ENCODE results near the gene ELFN2.

Gene ELFN2

GRCh38 chr22:37467391-37467955, 40.2 kb upstream of the ELFN2 start:
- Histone ChIP-seq H3K9me3 (ENCODE audit: control insufficient read depth, insufficient read depth, low read length) (no peaks in the 10 kb centered on the region), H3K36me3 (ENCODE audit: control insufficient read depth, insufficient read depth, low read length) (peaks cover 2% of the 10 kb centered on the region), H3K4me3 (ENCODE audit: low read depth, low read length) (no peak overlapping the region), H3K27me3 (ENCODE audit: control insufficient read depth, insufficient read depth, low read length) (no peaks in the 10 kb centered on the region), H3K4me1 (ENCODE audit: control insufficient read depth, insufficient read depth, low read length) (no peaks in the 10 kb centered on the region), H3K9ac (ENCODE audit: low read depth, low read length) (no peak overlapping the region)

GRCh38 chr22:37464181-37464580, 36.9 kb upstream of the ELFN2 start:
- no peaks in the 10 kb centered on the region for H3K9me3 ChIP-seq (ENCODE audit: control insufficient read depth, insufficient read depth, low read length)
- no peak overlapping the region for H3K9ac ChIP-seq (ENCODE audit: low read depth, low read length)
- no peak overlapping the region for H3K4me3 ChIP-seq (ENCODE audit: low read depth, low read length)
- no peaks in the 10 kb centered on the region for H3K27me3 ChIP-seq (ENCODE audit: control insufficient read depth, insufficient read depth, low read length)
- no peaks in the 10 kb centered on the region for H3K4me1 ChIP-seq (ENCODE audit: control insufficient read depth, insufficient read depth, low read length)
- H3K36me3 ChIP-seq (ENCODE audit: control insufficient read depth, insufficient read depth, low read length) = no peaks in the 10 kb centered on the region

GRCh38 chr22:37462983-37463382, 35.7 kb upstream of the ELFN2 start:
- Histone ChIP-seq H3K9me3 (ENCODE audit: control insufficient read depth, insufficient read depth, low read length) (no peaks in the 10 kb centered on the region), H3K4me3 (ENCODE audit: low read depth, low read length) (no peak overlapping the region), H3K4me1 (ENCODE audit: control insufficient read depth, insufficient read depth, low read length) (no peaks in the 10 kb centered on the region), H3K9ac (ENCODE audit: low read depth, low read length) (no peak overlapping the region), H3K27me3 (ENCODE audit: control insufficient read depth, insufficient read depth, low read length) (no peaks in the 10 kb centered on the region), H3K36me3 (ENCODE audit: control insufficient read depth, insufficient read depth, low read length) (no peaks in the 10 kb centered on the region)

- Histone ChIP-seq H3K27me3 (ENCODE audit: control insufficient read depth, insufficient read depth, low read length) (no peaks in the 10 kb centered on the region), H3K9me3 (ENCODE audit: control insufficient read depth, insufficient read depth, low read length) (no peaks in the 10 kb centered on the region), H3K36me3 (ENCODE audit: control insufficient read depth, insufficient read depth, low read length) (no peaks in the 10 kb centered on the region), H3K4me1 (ENCODE audit: control insufficient read depth, insufficient read depth, low read length) (no peaks in the 10 kb centered on the region), H3K4me3 (ENCODE audit: low read depth, low read length) (no peak overlapping the region), H3K9ac (ENCODE audit: low read depth, low read length) (no peak overlapping the region)
Observed at GRCh38 chr22:37462436-37462835, 35.2 kb upstream of the ELFN2 start.

- H3K9ac ChIP-seq (ENCODE audit: low read depth, low read length) = no peak overlapping the region
- no peaks in the 10 kb centered on the region for H3K4me1 ChIP-seq (ENCODE audit: control insufficient read depth, insufficient read depth, low read length)
- no peaks in the 10 kb centered on the region for H3K36me3 ChIP-seq (ENCODE audit: control insufficient read depth, insufficient read depth, low read length)
- no peaks in the 10 kb centered on the region for H3K9me3 ChIP-seq (ENCODE audit: control insufficient read depth, insufficient read depth, low read length)
- H3K27me3 ChIP-seq (ENCODE audit: control insufficient read depth, insufficient read depth, low read length) = no peaks in the 10 kb centered on the region
- no peak overlapping the region for H3K4me3 ChIP-seq (ENCODE audit: low read depth, low read length)
Observed at GRCh38 chr22:37461961-37462360, 34.7 kb upstream of the ELFN2 start.

- H3K4me3 ChIP-seq (ENCODE audit: low read depth, low read length) = no peak overlapping the region
- no peak overlapping the region for H3K9ac ChIP-seq (ENCODE audit: low read depth, low read length)
- H3K36me3 ChIP-seq (ENCODE audit: control insufficient read depth, insufficient read depth, low read length) = no peaks in the 10 kb centered on the region
- H3K4me1 ChIP-seq (ENCODE audit: control insufficient read depth, insufficient read depth, low read length) = no peaks in the 10 kb centered on the region
- H3K27me3 ChIP-seq (ENCODE audit: control insufficient read depth, insufficient read depth, low read length) = no peaks in the 10 kb centered on the region
- no peaks in the 10 kb centered on the region for H3K9me3 ChIP-seq (ENCODE audit: control insufficient read depth, insufficient read depth, low read length)
Observed at GRCh38 chr22:37460684-37461083, 33.4 kb upstream of the ELFN2 start.

- Histone ChIP-seq H3K36me3 (ENCODE audit: control insufficient read depth, insufficient read depth, low read length) (no peaks in the 10 kb centered on the region), H3K9me3 (ENCODE audit: control insufficient read depth, insufficient read depth, low read length) (no peaks in the 10 kb centered on the region), H3K9ac (ENCODE audit: low read depth, low read length) (no peak overlapping the region), H3K4me3 (ENCODE audit: low read depth, low read length) (no peak overlapping the region), H3K27me3 (ENCODE audit: control insufficient read depth, insufficient read depth, low read length) (no peaks in the 10 kb centered on the region), H3K4me1 (ENCODE audit: control insufficient read depth, insufficient read depth, low read length) (no peaks in the 10 kb centered on the region)
Observed at GRCh38 chr22:37459206-37459605, 31.9 kb upstream of the ELFN2 start.

- H3K9ac ChIP-seq (ENCODE audit: low read depth, low read length) = no peak overlapping the region
- H3K4me3 ChIP-seq (ENCODE audit: low read depth, low read length) = no peak overlapping the region
- H3K9me3 ChIP-seq (ENCODE audit: control insufficient read depth, insufficient read depth, low read length) = no peaks in the 10 kb centered on the region
Observed at GRCh38 chr22:37457093-37457893, 30.0 kb upstream of the ELFN2 start.

GRCh38 chr22:37456346-37456745, 29.1 kb upstream of the ELFN2 start:
- no peak overlapping the region for H3K9ac ChIP-seq (ENCODE audit: low read depth, low read length)
- H3K4me3 ChIP-seq (ENCODE audit: low read depth, low read length) = no peak overlapping the region
- H3K27me3 ChIP-seq (ENCODE audit: control insufficient read depth, insufficient read depth, low read length) = no peaks in the 10 kb centered on the region
- H3K36me3 ChIP-seq (ENCODE audit: control insufficient read depth, insufficient read depth, low read length) = no peaks in the 10 kb centered on the region
- H3K4me1 ChIP-seq (ENCODE audit: control insufficient read depth, insufficient read depth, low read length) = no peaks in the 10 kb centered on the region
- no peaks in the 10 kb centered on the region for H3K9me3 ChIP-seq (ENCODE audit: control insufficient read depth, insufficient read depth, low read length)

More at GRCh38 chr22:37457093-37457893, 30.0 kb upstream of the ELFN2 start:
- H3K36me3 ChIP-seq (ENCODE audit: control insufficient read depth, insufficient read depth, low read length) = no peaks in the 10 kb centered on the region
- H3K27me3 ChIP-seq (ENCODE audit: control insufficient read depth, insufficient read depth, low read length) = no peaks in the 10 kb centered on the region
- H3K4me1 ChIP-seq (ENCODE audit: control insufficient read depth, insufficient read depth, low read length) = no peaks in the 10 kb centered on the region

- no peak overlapping the region for H3K9ac ChIP-seq (ENCODE audit: low read depth, low read length)
- no peaks in the 10 kb centered on the region for H3K36me3 ChIP-seq (ENCODE audit: control insufficient read depth, insufficient read depth, low read length)
- H3K4me1 ChIP-seq (ENCODE audit: control insufficient read depth, insufficient read depth, low read length) = no peaks in the 10 kb centered on the region
- no peaks in the 10 kb centered on the region for H3K27me3 ChIP-seq (ENCODE audit: control insufficient read depth, insufficient read depth, low read length)
- H3K9me3 ChIP-seq (ENCODE audit: control insufficient read depth, insufficient read depth, low read length) = no peaks in the 10 kb centered on the region
- H3K4me3 ChIP-seq (ENCODE audit: low read depth, low read length) = no peak overlapping the region
Observed at GRCh38 chr22:37455896-37456295, 28.6 kb upstream of the ELFN2 start.

GRCh38 chr22:37454857-37455686, 27.8 kb upstream of the ELFN2 start:
- Histone ChIP-seq H3K9ac (ENCODE audit: low read depth, low read length) (no peak overlapping the region), H3K36me3 (ENCODE audit: control insufficient read depth, insufficient read depth, low read length) (no peaks in the 10 kb centered on the region), H3K27me3 (ENCODE audit: control insufficient read depth, insufficient read depth, low read length) (no peaks in the 10 kb centered on the region), H3K9me3 (ENCODE audit: control insufficient read depth, insufficient read depth, low read length) (no peaks in the 10 kb centered on the region), H3K4me3 (ENCODE audit: low read depth, low read length) (no peak overlapping the region), H3K4me1 (ENCODE audit: control insufficient read depth, insufficient read depth, low read length) (no peaks in the 10 kb centered on the region)
